Activated T-helper 2 cell treated with anti-CD3 and anti-CD28 coated beads, Interferon-gamma antibody, Interleukin-2, Interleukin-4, amounts not matched to agents 10 μg/mL and 5 μg/mL and 100 μg/mL, durations not matched to agents 14 hours and 24 hours and 36 hours (primary cell): ENCODE data around the gene VPREB3. TPM values are rescaled to one million over a fixed set of nuclear protein-coding genes. Genes with fewer than 3 reads are reported as not detected.

Experiments
- DNase-seq: peaks from one replicate; pipeline ENCODE4 v3.0.0; 2021; ENCODE audit warnings: low spot score
- H3K27ac Mint-ChIP-seq: one replicate; pipeline ENCODE4 v1.8.0; 2021; ENCODE audit warnings: mixed read lengths
- H3K27me3 Mint-ChIP-seq: one replicate; pipeline ENCODE4 v1.8.0; 2021; ENCODE audit warnings: low read depth, mixed read lengths
- H3K36me3 Mint-ChIP-seq: one replicate; pipeline ENCODE4 v1.8.0; 2021; ENCODE audit warnings: low read depth, mixed read lengths
- H3K4me1 Mint-ChIP-seq: one replicate; pipeline ENCODE4 v1.8.0; 2021; ENCODE audit warnings: low read depth, mixed read lengths
- H3K4me3 Mint-ChIP-seq: one replicate; pipeline ENCODE4 v1.8.0; 2021; ENCODE audit warnings: low read depth, mild to moderate bottlenecking, moderate library complexity, mixed read lengths
- H3K9me3 Mint-ChIP-seq: one replicate; pipeline ENCODE4 v1.8.0; 2021; ENCODE audit warnings: mixed read lengths
- intact Hi-C: fragments of 100-400 bp; cut with micrococcal nuclease; formaldehyde crosslinking; loops from one replicate; pipeline ENCODE4 v1.15.1; 2023
- total RNA-seq: library from RNA; stranded (reverse); gene quantifications from 2 replicates; pipeline ENCODE4 v1.2.3, GENCODE V29; 2022

VPREB3 gene
- total RNA-seq, 1 donor from 2014 or later, result not detected

GRCh38 chr22:23779731-23780130, 25.5 kb upstream of the VPREB3 start:
- no peaks in the 10 kb centered on the region for H3K9me3 Mint-ChIP-seq
- intact Hi-C loops, result no loop called here
- no peak for DNase-seq
- peaks cover 4% of the 10 kb centered on the region for H3K4me1 Mint-ChIP-seq
- no peaks in the 10 kb centered on the region for H3K36me3 Mint-ChIP-seq
- peaks cover 3% of the 10 kb centered on the region for H3K27me3 Mint-ChIP-seq
- no peak overlapping the region for H3K4me3 Mint-ChIP-seq
- H3K27ac Mint-ChIP-seq, result no peak overlapping the region

DNA sequence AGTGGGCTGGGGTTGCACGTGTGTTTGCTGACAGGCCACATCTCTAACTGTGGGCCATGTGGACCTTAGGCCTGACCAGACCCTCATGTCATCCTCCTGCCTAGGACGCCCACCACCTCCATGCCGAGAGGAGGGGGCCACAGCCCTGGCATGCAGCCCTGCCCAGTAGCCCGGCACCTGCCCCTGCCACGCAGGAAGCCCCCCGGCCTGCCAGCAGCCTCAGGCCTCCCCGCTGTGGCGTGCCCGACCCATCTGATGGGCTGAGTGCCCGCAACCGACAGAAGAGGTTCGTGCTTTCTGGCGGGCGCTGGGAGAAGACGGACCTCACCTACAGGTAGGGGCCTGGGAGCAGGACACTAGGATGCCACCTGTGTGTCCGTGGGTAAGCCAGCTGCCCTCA, 24.9 kb upstream of the VPREB3 start:
- peaks cover 6% of the 10 kb centered on the region for H3K27me3 Mint-ChIP-seq
- no peaks in the 10 kb centered on the region for H3K36me3 Mint-ChIP-seq
- DNase-seq, result no peak
- H3K27ac Mint-ChIP-seq, result no peak overlapping the region
- no peaks in the 10 kb centered on the region for H3K9me3 Mint-ChIP-seq
- intact Hi-C loops, result no loop called here
- peaks cover under 1% of the 10 kb centered on the region for H3K4me1 Mint-ChIP-seq
- H3K4me3 Mint-ChIP-seq, result no peak overlapping the region

DNA sequence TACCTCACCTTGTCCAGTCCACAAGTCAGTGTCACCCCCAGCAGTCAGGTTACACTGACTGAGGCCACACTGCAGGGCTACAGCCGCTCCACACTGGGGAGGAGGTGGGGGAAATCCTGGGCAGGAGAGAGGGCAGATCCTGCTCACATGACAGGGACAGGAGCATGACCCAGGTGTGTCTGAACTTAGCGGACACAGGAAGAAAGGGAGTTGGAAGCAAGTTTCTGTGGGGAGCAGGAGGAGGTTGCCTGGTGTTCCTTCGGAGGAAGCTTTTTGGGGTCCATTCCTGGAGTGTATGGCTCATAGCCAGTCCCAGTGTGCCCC, 24.3 kb upstream of the VPREB3 start:
- H3K27me3 Mint-ChIP-seq, result peaks cover 8% of the 10 kb centered on the region
- H3K36me3 Mint-ChIP-seq, result no peaks in the 10 kb centered on the region
- H3K4me3 Mint-ChIP-seq, result no peak overlapping the region
- intact Hi-C loops, result no loop called here
- no peak for DNase-seq
- H3K27ac Mint-ChIP-seq, result no peak overlapping the region
- no peaks in the 10 kb centered on the region for H3K9me3 Mint-ChIP-seq
- H3K4me1 Mint-ChIP-seq, result no peaks in the 10 kb centered on the region

GRCh38 chr22:23777776-23778576, 23.8 kb upstream of the VPREB3 start:
- no peaks in the 10 kb centered on the region for H3K4me1 Mint-ChIP-seq
- no peak overlapping the region for H3K27ac Mint-ChIP-seq
- peaks cover 14% of the 10 kb centered on the region for H3K27me3 Mint-ChIP-seq
- H3K9me3 Mint-ChIP-seq, result no peaks in the 10 kb centered on the region
- intact Hi-C loops, result no loop called here
- H3K4me3 Mint-ChIP-seq, result no peak overlapping the region
- no peak for DNase-seq
- no peaks in the 10 kb centered on the region for H3K36me3 Mint-ChIP-seq

DNA sequence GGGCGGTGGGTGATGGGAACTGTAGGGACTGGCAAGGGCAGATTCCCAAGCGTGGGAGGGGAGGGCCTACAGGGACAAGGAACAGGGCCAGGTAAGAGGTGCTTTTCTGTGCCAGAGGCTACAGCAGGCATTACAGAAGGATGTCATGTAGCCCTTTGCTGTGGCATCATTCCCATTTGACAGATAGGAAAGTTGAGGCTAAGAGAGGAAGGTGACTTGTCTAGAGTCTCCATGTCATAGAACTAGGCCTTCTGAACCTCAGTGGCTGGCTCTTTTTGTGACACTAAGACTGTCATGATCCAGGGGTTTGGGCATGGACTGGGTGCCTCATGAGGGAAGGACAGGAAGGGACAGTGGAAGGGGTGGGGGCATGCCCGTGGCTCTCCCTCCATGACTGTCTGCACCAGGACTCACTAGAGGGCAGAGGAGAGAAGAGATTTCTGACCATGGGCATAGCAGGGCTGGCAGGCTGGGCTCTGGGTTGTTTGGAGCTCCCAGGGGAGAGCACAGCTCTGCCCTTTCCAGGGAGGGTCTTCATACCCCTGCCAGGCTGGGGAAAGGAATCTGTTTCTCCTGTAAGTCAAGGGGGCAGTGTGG, 21.7 kb upstream of the VPREB3 start:
- intact Hi-C loops, result no loop called here
- peaks cover 5% of the 10 kb centered on the region for H3K4me1 Mint-ChIP-seq
- no peak overlapping the region for H3K4me3 Mint-ChIP-seq
- H3K36me3 Mint-ChIP-seq, result no peaks in the 10 kb centered on the region
- no peak for DNase-seq
- peaks cover 16% of the 10 kb centered on the region for H3K27me3 Mint-ChIP-seq
- no peak overlapping the region for H3K27ac Mint-ChIP-seq
- H3K9me3 Mint-ChIP-seq, result no peaks in the 10 kb centered on the region

DNA sequence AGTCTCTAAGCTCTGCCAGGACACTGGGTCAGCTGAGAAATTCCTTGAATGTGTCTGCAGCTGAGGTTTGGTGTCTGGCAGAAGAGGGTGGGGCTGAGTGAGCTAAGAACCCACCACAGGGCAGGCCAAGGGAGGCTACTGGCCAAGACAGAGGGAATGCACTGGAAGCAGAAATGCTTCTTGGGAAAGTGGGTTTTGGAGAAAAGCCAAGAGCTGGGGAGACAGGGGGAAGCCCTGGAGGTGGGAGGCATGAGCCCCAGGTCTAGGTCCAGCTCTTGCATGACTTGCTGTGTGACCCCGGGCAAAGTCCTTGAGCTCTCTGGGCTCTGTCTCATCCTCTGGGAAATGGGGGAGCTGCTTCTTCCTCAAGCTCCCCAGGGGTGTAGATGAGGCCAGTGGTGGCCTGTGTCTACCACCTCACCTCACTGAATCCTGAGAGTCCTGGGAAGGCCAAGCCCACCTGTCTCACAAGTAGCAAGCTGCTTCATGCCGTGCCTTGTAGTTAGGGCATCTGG, 20.8 kb upstream of the VPREB3 start:
- Mint-ChIP-seq H3K4me3 (no peak overlapping the region), H3K9me3 (no peaks in the 10 kb centered on the region), H3K27me3 (peaks cover 16% of the 10 kb centered on the region), H3K4me1 (peaks cover 5% of the 10 kb centered on the region), H3K36me3 (no peaks in the 10 kb centered on the region), H3K27ac (no peak overlapping the region)
- intact Hi-C loops, result no loop called here
- no peak for DNase-seq

- Mint-ChIP-seq H3K4me1 (peaks cover 5% of the 10 kb centered on the region), H3K27me3 (peaks cover 16% of the 10 kb centered on the region), H3K9me3 (no peaks in the 10 kb centered on the region), H3K36me3 (no peaks in the 10 kb centered on the region), H3K27ac (no peak overlapping the region), H3K4me3 (no peak overlapping the region)
- intact Hi-C loops, result no loop called here
- DNase-seq, result no peak
Observed at GRCh38 chr22:23774114-23774921, 20.1 kb upstream of the VPREB3 start.

- Mint-ChIP-seq H3K27ac (no peak overlapping the region), H3K4me3 (peak overlapping the region; percentile 14), H3K27me3 (peaks cover 16% of the 10 kb centered on the region), H3K9me3 (no peaks in the 10 kb centered on the region), H3K4me1 (peaks cover 5% of the 10 kb centered on the region), H3K36me3 (no peaks in the 10 kb centered on the region)
- DNase-seq, result no peak
- intact Hi-C loops, result no loop called here
Observed at GRCh38 chr22:23773483-23774113, 19.4 kb upstream of the VPREB3 start.

DNA sequence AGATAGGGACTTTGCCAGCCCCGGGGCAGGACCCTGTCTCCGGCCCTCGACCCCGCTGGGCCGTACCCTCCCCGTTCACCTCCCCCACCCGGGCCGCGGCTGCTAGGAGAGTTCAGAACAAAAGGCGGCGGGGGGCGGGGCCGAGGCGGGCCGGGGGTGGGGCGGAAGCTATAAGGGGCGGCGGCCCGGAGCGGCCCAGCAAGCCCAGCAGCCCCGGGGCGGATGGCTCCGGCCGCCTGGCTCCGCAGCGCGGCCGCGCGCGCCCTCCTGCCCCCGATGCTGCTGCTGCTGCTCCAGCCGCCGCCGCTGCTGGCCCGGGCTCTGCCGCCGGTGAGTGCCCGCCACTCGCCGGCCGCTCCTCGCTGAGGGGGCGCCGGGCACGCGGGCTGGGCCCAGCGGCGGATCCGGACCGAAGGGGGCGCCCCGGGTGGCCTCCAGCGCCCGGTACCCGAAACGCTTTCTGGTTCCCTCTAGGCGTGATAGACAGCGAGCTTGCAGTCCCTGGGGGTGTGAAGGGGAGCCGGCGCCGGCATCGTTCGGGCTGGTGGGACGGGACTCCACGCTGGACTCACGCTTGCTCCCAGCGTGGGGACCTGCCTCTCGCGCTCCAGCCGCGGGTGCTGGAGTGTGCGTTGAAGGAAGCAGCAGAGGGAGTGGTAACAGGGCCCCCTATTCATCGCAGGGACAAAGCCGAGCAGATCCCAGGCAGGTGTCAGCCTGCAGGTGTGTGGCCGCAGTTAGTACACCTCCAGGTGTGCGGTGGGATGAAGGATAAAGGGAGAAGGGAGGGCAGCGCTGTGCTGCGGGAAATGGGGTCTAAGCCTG, 18.6 kb upstream of the VPREB3 start, which contains the start of gene MMP11:
TSS of gene MMP11 (plus strand) at position 201 of the 825 bp plus-strand sequence. CDS start at position 223, 22 bp downstream.
- no peaks in the 10 kb centered on the region for H3K9me3 Mint-ChIP-seq
- H3K36me3 Mint-ChIP-seq, result no peaks in the 10 kb centered on the region
- no peak within 1 kb of the TSS for H3K27ac Mint-ChIP-seq
- DNase-seq, result no peak
- peak within 1 kb of the TSS; percentile 52 for H3K4me3 Mint-ChIP-seq
- peaks cover 5% of the 10 kb centered on the region for H3K4me1 Mint-ChIP-seq
- intact Hi-C loops, result no loop called here
- H3K27me3 Mint-ChIP-seq, result peaks cover 16% of the 10 kb centered on the region

GRCh38 chr22:23772315-23772648, 18.1 kb upstream of the VPREB3 start:
- Mint-ChIP-seq H3K27ac (no peak overlapping the region), H3K27me3 (peaks cover 16% of the 10 kb centered on the region), H3K36me3 (no peaks in the 10 kb centered on the region), H3K9me3 (no peaks in the 10 kb centered on the region), H3K4me1 (peaks cover 5% of the 10 kb centered on the region), H3K4me3 (peak overlapping the region; percentile 52)
- intact Hi-C loops, result no loop called here
- no peak for DNase-seq

GRCh38 chr22:23769321-23769965, 15.2 kb upstream of the VPREB3 start:
- intact Hi-C loops, result loop anchor here (2.0 kb wide), 1 partner anchor 17 kb away; the partner anchor contains the start of gene SMARCB1
- no peak overlapping the region for H3K27ac Mint-ChIP-seq

More at GRCh38 chr22:23769321-23769965, 15.2 kb upstream of the VPREB3 start:
- Mint-ChIP-seq H3K4me1 (peaks cover 8% of the 10 kb centered on the region), H3K4me3 (peak overlapping the region; percentile 7), H3K27me3 (peaks cover 14% of the 10 kb centered on the region), H3K36me3 (peaks cover 10% of the 10 kb centered on the region), H3K9me3 (no peaks in the 10 kb centered on the region)
- DNase-seq, result no peak
